KG1 (cell line): ENCODE measurements around the gene CFAP92.

Experiments used
- DNase-seq: peaks from one replicate; lab custom pipeline; 2025; lab: John Stamatoyannopoulos, UW

The CFAP92 gene

GRCh38 chr3:128988286-128988685, 5.6 kb downstream of the CFAP92 start:
- DNase-seq, result no peak

DNA sequence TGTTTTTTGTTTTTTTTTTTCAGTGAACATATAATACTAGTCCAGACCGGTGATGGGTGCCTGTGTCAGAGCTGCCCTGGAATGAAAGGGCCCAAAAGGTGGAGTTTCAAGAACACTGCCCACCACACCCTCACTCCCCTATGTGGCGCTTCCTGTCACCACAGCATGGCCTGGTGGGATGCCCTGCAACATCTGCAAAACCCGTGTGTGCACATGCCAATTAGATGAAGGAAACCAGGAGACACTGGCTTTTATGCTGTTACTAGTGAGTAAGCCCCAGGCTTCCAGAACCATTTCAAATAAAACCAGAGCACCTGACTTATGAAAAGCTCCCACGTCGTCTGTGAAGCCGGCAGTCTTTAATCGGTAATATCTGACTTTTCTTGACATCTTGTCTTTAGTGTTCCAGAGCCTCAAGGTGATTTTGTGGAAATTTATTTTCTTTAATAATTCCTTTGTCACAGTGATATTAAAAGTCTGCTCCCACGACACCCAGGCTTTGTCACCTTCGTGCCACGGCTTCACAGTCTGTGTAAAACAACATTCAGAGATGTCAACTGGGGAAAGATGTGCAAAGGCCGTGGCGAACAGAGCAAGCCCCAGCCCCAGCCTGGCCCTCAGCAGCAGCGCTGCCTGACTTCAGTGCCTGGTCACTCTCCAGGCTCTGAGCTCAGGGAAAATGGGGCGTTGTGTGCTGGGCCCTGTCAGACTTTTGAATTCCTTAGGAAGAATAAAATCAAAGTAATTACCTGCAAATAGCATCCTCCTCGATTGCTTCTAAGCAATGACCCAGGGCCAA, 6.4 kb downstream of the CFAP92 start:
- no peak for DNase-seq

- no peak for DNase-seq
Measured at GRCh38 chr3:128984596-128984995, 9.3 kb downstream of the CFAP92 start.

DNA sequence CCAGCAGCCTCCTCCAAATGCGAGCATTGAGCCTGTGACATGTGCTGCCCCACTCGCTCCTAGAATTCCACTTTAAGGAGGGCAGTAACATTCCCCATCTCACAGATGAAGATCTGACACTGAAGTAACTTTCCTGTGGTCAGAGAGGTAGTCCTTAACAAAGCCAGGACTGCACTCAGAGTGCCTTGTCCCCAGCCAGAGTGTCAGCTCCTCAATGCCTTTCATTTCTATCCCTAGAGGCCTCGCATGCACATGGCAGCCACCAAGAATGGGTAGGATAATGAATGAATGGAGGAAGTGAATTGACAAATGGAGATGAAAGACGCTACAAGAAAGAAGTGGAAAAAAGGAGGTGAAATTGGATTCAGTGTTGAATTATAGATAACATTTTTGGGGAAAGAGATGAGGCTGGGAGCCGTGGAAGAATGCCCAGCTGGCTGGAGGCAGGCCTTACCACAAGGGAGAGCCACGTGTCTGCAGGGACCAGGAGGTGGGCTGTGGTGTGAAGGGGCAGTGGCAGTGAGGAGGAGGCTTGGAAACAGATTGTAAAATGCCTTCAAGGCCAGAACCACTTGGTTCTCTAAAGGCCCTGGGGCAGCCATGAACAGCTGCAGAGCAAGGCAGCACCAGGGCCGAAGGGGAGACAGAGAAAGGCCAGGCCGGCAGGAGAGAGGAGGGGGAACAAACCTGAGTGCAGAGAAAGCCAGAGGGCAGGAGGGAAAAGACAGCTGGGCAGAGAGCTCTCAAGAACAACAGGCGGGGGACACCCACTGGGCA, 10.4 kb downstream of the CFAP92 start:
- no peak for DNase-seq

DNA sequence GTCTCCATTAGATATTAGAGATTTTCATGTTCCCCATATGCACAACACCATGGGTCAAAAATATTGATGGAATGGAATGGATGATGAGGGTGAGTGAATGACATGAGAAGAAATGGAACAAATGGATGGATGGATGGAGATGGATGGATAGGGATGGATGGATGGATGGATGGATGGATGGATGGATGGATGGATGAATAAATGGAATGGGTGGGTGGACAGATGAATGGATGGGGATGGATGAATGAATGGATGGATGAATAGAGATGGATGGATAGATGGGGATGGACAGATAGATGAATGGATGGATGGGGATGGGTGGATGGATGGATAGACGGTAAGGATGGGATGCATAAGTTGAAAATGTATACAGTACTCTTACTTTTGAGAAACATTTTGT, 18.6 kb downstream of the CFAP92 start:
- DNase-seq, result no peak

DNA sequence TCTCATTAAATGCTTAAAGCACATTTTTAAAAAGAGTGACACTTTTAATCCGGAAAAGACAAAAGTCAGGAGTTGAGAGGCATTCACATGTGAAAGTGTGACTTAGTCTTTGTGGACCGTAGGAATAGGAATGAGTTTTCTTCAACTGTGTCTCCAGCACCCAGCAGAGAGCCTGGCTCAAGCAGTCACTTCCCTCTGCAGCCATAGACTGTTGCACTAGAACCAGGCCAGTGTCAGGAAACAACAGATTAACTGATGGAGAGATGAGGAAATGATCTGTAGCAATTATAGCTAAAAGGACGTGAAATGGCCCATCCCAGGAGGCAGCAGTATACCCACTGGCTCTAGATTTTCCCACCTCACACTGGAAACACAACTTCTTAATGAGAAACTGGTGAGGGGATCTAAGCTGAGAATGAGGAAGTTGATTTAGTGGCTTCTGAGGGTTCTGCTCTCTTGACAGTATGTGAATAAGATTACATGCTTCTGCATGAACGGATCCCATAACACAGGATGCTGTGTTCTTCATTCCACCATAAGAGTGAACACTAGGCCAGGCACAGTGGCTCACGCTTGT, 19.8 kb downstream of the CFAP92 start:
- peak; percentile 51 for DNase-seq

GRCh38 chr3:128971421-128972100, 22.3 kb downstream of the CFAP92 start:
- DNase-seq, result no peak

GRCh38 chr3:128970740-128971047, 23.2 kb downstream of the CFAP92 start:
- no peak for DNase-seq

DNA sequence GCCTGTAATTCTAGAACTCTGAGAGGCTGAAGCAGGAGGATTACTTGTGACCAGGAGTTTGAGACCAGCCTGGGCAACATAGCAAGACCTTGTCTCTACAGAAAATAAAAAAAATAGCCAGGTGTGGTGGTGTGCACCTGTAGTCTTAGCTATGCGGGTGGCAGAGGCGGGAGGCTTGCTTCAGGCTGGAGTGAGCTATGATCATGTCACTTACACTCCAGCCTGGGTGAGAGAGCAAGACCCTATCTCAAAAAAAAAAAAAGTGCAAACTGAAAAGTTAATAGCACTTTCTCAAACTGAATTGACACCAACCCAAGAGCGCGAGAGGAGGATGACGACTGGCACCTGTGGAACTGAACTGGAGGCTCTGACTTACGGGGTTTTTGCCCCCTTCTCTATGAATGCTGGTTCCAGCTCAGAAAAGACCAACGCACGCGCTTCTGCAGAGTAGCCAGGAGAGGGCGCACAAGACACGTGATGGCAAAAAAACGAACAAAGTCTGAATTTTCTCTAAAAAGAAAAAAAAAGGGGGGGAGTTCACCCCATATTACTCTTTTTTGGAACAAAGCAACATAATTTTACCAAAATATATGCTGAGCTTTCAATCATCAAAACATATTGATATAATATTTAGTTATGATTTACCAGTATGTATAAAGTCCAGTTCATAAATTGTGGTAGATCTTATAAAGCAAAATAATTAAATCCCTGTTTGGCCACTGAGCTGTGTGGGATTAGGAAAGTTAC, 23.7 kb downstream of the CFAP92 start:
- DNase-seq, result no peak

DNA sequence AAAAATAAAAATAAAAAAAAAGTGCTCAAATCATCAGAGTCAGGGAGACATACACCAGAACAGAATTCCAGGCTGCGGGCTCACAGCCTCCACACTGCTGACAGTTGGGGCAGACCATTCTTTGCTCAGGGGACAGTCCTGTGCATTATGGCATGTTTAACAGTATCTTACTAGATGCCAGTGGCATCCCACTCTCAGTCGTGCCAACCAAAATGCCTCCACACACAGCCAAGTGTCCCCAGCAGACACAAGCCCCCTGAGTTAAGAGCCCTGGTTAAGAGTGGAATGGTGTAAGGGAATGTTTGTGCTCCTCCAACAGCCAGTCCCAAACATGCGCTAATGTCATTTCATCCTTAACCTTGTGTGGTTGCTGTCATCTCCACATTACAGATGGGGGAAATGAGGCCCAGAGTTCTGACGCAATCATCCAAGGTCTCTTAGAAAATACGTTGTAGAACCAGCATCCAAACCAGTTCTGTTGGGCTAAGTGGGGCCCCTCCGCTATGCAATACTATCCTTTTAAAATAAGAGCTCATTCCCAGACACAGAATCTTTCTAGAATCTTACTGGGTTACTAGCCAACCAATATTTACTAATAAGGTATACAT, 26.0 kb downstream of the CFAP92 start:
- no peak for DNase-seq

DNA sequence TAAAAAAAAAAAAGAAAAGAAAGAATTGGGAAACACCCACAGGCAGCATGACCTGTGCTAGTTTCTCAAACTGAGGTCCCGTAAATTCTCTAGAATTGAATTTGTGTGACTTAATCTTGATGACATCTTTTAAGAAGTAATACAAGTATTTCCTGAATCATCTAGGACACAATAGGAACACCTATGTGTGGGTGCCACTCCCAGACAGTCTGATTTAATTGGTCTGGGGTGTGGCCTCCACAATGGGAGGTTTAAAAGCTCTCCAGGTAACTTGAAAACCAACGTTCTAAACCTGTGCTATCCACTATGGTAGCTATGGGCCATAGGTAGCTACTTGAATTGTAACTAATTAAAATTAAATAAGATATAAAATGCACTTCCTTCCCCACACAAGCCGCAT, 28.1 kb downstream of the CFAP92 start:
- no peak for DNase-seq

- no peak for DNase-seq
Measured at GRCh38 chr3:128965280-128965679, 28.6 kb downstream of the CFAP92 start.

DNA sequence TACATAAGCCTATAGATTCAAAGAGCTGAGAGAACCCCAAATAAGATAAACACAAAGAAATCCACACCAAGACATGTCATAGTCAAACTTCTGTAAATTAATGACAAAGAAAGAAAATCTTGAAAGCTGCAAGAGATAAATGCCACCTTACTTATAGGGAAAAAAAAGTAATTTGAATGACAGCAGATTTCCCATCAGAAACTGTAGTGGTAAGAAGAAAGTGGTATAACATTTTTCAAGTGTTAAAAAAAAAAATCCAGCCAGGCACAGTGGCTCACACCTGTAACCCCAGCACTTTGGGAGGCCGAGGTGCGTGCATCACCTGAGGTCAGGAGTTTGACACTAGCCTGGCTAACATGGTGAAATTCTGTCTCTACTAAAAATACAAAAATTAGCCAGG, 37.4 kb downstream of the CFAP92 start:
- DNase-seq, result no peak

GRCh38 chr3:128950223-128950938, 43.5 kb downstream of the CFAP92 start:
- DNase-seq, result no peak

DNA sequence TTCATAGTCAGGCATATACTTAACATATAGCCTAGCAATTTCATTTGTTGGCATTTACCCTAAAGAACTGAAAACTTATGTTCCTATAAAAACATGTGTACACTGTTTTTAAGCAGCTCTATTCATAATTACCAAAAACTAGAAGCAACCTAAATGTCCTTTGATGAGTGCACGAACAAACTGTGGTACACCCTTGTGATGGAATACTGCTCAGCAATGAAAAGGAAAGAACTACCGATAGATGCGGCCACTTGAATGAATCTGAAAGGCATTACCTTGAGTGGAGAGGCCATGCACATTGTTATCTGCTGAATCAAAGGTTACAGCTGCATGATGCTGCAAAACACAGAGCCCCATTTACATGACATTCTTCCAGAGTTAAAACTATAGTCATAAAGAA, 44.7 kb downstream of the CFAP92 start:
- no peak for DNase-seq

GRCh38 chr3:128946411-128946810, 47.5 kb downstream of the CFAP92 start:
- no peak for DNase-seq

- DNase-seq, result no peak
Measured at GRCh38 chr3:128945878-128946175, 48.0 kb downstream of the CFAP92 start.

DNA sequence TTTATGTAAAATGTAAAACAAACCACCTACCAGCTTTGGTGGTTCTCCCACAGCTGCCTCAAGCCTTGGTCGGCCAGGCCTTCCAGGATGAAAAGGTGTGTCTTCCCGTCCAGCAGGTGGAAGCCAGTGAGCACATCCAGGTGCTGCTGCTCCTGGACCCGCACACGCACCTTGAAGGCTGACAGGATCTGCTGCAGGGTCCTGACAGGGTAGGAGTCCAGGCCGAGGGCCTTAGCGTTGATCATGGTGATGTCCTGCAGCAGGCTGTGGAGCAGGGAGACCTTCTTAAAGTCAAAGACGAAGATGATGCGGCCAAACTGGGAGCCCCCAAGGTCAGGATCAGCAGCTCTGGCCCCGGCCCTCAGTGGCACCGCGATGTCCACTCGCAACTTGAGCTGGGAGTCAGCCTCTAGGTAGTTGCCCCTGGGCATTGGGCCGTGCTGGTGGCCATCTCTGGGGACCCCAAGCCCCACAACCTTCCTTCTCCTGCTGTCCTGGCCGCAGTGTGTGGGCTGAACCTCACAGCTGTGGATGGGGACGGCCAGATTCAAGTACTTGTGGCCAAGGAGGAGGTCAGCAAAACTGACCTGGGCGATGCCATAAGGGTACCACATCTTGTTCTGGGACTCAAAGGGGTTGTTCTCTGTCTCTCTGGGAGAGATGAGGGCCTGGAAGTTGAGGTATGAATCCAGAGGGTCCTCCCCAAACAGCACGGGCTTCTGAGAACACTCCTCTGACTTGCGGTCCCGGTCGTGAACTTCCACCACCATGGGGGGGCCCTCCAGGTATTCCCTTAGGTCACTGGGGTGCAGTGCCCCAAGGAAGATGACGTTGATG, 48.6 kb downstream of the CFAP92 start:
- no peak for DNase-seq

GRCh38 chr3:128942161-128942952, 51.5 kb downstream of the CFAP92 start:
- DNase-seq, result no peak
